Mesothelial cell of epicardium (in vitro differentiated cells): ENCODE measurements around the gene RAD23B. TPM values are rescaled to one million over a fixed set of nuclear protein-coding genes. Genes with fewer than 3 reads are reported as not detected.
A peak's percentile ranks its signal among the peaks of the same experiment; 100 is the strongest.

Source experiments
- DNase-seq, 2 experiments: peaks; one replicate each; pipeline ENCODE4 v3.0.0; 2021; ENCODE audit warnings: low spot score in 2 of 2; ENCODE audit not compliant: unreplicated experiment in 2 of 2
- H3K27ac Mint-ChIP-seq: 2 replicates; pipeline ENCODE4 v1.8.0; 2021; ENCODE audit warnings: mixed read lengths
- H3K27me3 Mint-ChIP-seq: 2 replicates; pipeline ENCODE4 v1.8.0; 2021; ENCODE audit warnings: low read depth, mixed read lengths
- H3K36me3 Mint-ChIP-seq: 2 replicates; pipeline ENCODE4 v1.8.0; 2021; ENCODE audit warnings: mixed read lengths
- H3K4me1 Mint-ChIP-seq: 2 replicates; pipeline ENCODE4 v1.8.0; 2021; ENCODE audit warnings: mixed read lengths
- H3K4me3 Mint-ChIP-seq: 2 replicates; pipeline ENCODE4 v1.8.0; 2021; ENCODE audit warnings: mild to moderate bottlenecking, moderate library complexity, mixed read lengths
- H3K9me3 Mint-ChIP-seq: 2 replicates; pipeline ENCODE4 v1.8.0; 2021; ENCODE audit warnings: mixed read lengths
- CTCF ChIP-seq: fragments of 200-600 bp; sonication (generic); IDR thresholded peaks from one replicate; pipeline ENCODE4 v1.5.0; 2021; ENCODE audit warnings: antibody characterized with exemption; ENCODE audit not compliant: unreplicated experiment
- total RNA-seq: library from RNA; stranded (reverse); gene quantifications from 3 replicates; pipeline ENCODE4 v1.2.1, GENCODE V29; 2021

Gene RAD23B
- total RNA-seq, 1 donor from 2014 or later, result 101 TPM

DNA sequence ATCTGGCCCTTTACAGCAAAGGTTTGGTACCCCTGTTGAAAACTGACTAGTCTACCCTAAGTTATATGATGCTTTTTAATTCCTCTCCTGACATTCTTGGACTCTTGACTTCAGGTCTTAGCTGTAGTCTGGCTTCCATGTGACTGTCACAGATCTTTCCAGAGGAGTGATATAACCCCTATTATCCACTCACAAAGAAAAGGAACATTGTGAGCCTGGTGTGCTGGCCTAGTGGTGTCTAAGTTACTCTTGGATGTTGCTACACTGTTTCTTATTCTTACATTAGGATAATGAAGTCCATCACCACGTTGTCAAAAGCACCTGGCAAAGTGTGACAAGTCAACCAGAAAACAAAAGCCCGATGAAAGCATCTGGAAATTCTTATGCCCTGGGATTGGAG, 49.8 kb downstream of the RAD23B start:
- Mint-ChIP-seq H3K4me1 (no peaks in the 10 kb centered on the region), H3K36me3 (peaks cover 47% of the 10 kb centered on the region), H3K4me3 (no peak overlapping the region), H3K9me3 (no peaks in the 10 kb centered on the region), H3K27ac (no peak overlapping the region), H3K27me3 (no peaks in the 10 kb centered on the region)
- no peak for TF ChIP-seq CTCF
- DNase-seq, result no peak

DNA sequence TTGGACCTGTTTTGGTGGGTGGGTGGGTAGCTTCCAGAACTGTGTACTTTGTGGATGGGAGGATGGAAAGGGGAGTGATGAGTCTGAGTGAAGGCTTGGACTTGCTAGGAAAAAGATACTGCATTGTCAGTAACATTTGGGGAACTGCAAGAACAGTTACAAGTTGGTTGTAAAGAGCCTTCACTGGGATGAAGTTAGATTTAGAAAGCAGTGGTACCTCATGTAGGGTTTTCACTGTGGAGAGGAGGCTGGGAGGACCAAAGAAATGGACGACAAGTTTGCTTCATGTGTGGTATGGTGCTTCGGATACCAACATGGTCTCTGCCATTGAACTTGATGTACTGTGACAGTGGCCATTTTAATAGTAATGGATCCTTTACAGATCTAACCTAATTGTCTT, 50.3 kb downstream of the RAD23B start:
- Mint-ChIP-seq H3K36me3 (peaks cover 42% of the 10 kb centered on the region), H3K27ac (no peak overlapping the region), H3K9me3 (no peaks in the 10 kb centered on the region), H3K4me3 (no peak overlapping the region), H3K4me1 (no peaks in the 10 kb centered on the region), H3K27me3 (no peaks in the 10 kb centered on the region)
- no peak for DNase-seq
- no peak for TF ChIP-seq CTCF

DNA sequence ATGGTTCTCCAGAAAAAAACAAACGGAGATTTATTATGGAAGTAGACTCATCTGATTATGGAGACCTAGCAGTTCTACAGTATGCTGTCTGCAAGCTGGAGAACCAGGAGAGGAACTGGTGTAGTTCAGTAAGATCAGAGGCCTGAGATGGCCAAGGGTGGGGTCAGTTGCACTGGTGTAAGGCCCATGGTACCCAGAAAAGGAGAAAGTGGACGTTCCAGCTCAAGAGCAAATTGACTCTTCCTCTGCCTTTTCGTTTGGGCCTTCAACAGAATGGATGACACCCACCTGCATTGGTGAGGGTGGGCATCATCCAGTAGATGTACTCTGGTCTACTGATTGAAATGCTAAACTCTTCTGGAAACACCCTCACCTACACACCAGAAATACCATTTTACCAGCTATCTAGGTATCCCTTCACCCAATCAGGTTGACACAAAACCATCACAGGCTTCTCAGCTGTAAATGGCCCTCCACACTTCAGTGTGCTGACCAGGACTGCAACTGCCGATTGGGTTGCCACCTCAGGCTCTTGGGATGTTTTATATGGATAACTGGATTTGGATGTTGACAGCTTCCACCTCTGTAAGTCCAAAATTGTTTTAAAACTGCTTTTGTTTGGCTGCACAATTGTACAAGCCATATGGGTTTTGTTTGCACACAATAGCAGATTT, 51.2 kb downstream of the RAD23B start:
- Mint-ChIP-seq H3K4me1 (no peaks in the 10 kb centered on the region), H3K9me3 (no peaks in the 10 kb centered on the region), H3K27me3 (no peaks in the 10 kb centered on the region), H3K36me3 (peaks cover 45% of the 10 kb centered on the region), H3K27ac (no peak overlapping the region), H3K4me3 (no peak overlapping the region)
- no peak for TF ChIP-seq CTCF
- no peak for DNase-seq

GRCh38 chr9:107335331-107335730, 52.3 kb downstream of the RAD23B start:
- Mint-ChIP-seq H3K36me3 (peaks cover 45% of the 10 kb centered on the region), H3K4me1 (no peaks in the 10 kb centered on the region), H3K9me3 (no peaks in the 10 kb centered on the region), H3K4me3 (no peak overlapping the region), H3K27me3 (no peaks in the 10 kb centered on the region), H3K27ac (no peak overlapping the region)
- TF ChIP-seq CTCF, result no peak
- DNase-seq, result no peak

- DNase-seq, result no peak
- Mint-ChIP-seq H3K27ac (peak overlapping the region; percentile 71), H3K27me3 (no peaks in the 10 kb centered on the region), H3K36me3 (peaks cover 31% of the 10 kb centered on the region), H3K4me3 (no peak overlapping the region), H3K9me3 (no peaks in the 10 kb centered on the region), H3K4me1 (peaks cover 3% of the 10 kb centered on the region)
- TF ChIP-seq CTCF, result no peak
Observed at GRCh38 chr9:107336718-107337360, 53.8 kb downstream of the RAD23B start.
